IMR-90 (cell line): Measurements from ENCODE around the gene CRTC1. TPM values are rescaled to one million over a fixed set of nuclear protein-coding genes. Genes with fewer than 3 reads are reported as not detected.

Experiments
- ATAC-seq: fragments of 200-7000 bp; cut with Tn5 transposase; 2 replicates; pipeline ENCODE4 v1.9.1; 2020; ENCODE audit warnings: low read depth, mild to moderate bottlenecking, moderate library complexity
- BruUV-seq: library from RNA; stranded (reverse); fragments of 400-500 nt; replicated peaks from 2 replicates; lab custom pipeline; 2021; lab: Mats Ljungman, UMichigan
- CTCF ChIA-PET: fragments of 300-600 bp; formaldehyde crosslinking; extraction: SDS; loops from one replicate; lab custom pipeline; 2021; ENCODE audit warnings: antibody characterized with exemption; lab: Yijun Ruan, JAX
- POLR2A ChIA-PET: fragments of 300-600 bp; sonication (Branson Sonifier 250); formaldehyde crosslinking; loops from one replicate; lab custom pipeline; 2022; ENCODE audit warnings: antibody characterized with exemption; ENCODE audit not compliant: unreplicated experiment; lab: Charles Lee
- DNase-seq: peaks from one replicate; pipeline ENCODE4 v3.0.0; 2013
- H2AFZ ChIP-seq: replicated peaks from 2 replicates; pipeline ENCODE3; 2013; ENCODE audit warnings: low read length, mild to moderate bottlenecking; ENCODE audit not compliant: poor library complexity
- H2AK5ac ChIP-seq: 2 replicates; pipeline ENCODE4 v1.6.1; 2013; ENCODE audit warnings: low read depth, low read length, inconsistent platforms
- H2AK9ac ChIP-seq: replicated peaks from 2 replicates; pipeline ENCODE3; 2013; ENCODE audit warnings: mild to moderate bottlenecking, low read depth, low read length, moderate library complexity; ENCODE audit not compliant: poor library complexity
- H2BK120ac ChIP-seq: 2 replicates; pipeline ENCODE4 v1.6.1; 2013; ENCODE audit warnings: low read depth, low read length, inconsistent platforms
- H2BK15ac ChIP-seq: 3 replicates; pipeline ENCODE4 v1.6.1; 2013; ENCODE audit warnings: low read depth, low read length, inconsistent platforms
- H2BK20ac ChIP-seq: 2 replicates; pipeline ENCODE4 v1.6.1; 2013; ENCODE audit warnings: low read depth, mild to moderate bottlenecking, inconsistent platforms, low read length, moderate library complexity
- H2BK5ac ChIP-seq: 2 replicates; pipeline ENCODE4 v1.6.1; 2013; ENCODE audit warnings: mild to moderate bottlenecking, low read depth, low read length, inconsistent platforms; ENCODE audit not compliant: poor library complexity, severe bottlenecking
- H3K14ac ChIP-seq: replicated peaks from 2 replicates; pipeline ENCODE4 v1.6.1; 2013; ENCODE audit warnings: low read depth, low read length, inconsistent platforms
- H3K18ac ChIP-seq: 2 replicates; pipeline ENCODE4 v1.6.1; 2013; ENCODE audit warnings: low read depth, low read length, control low read depth
- H3K23ac ChIP-seq: 2 replicates; pipeline ENCODE4 v1.6.1; 2013; ENCODE audit warnings: low read depth, low read length, inconsistent platforms
- H3K27ac ChIP-seq: 2 replicates; pipeline ENCODE4 v1.5.1; 2013; ENCODE audit warnings: mild to moderate bottlenecking, control low read depth, low read length; ENCODE audit not compliant: insufficient read depth
- H3K27me3 ChIP-seq: 2 replicates; pipeline ENCODE4 v1.6.1; 2013; ENCODE audit warnings: low read length; ENCODE audit not compliant: control insufficient read depth, insufficient read depth
- H3K36me3 ChIP-seq: 2 replicates; pipeline ENCODE4 v1.6.1; 2013; ENCODE audit warnings: low read length, mixed read lengths; ENCODE audit not compliant: control insufficient read depth, insufficient read depth
- H3K4ac ChIP-seq: 2 replicates; pipeline ENCODE4 v1.6.1; 2013; ENCODE audit warnings: low read depth, low read length, inconsistent platforms
- H3K4me1 ChIP-seq: 2 replicates; pipeline ENCODE4 v1.6.1; 2013; ENCODE audit warnings: low read length, mixed read lengths; ENCODE audit not compliant: control insufficient read depth, insufficient read depth
- H3K4me2 ChIP-seq: 2 replicates; pipeline ENCODE4 v1.6.1; 2013; ENCODE audit warnings: low read depth, mild to moderate bottlenecking, control low read depth, low read length, moderate library complexity
- H3K4me3 ChIP-seq: 2 replicates; pipeline ENCODE4 v1.5.1; 2013; ENCODE audit warnings: low read depth, mild to moderate bottlenecking, control low read depth, low read length, moderate library complexity; ENCODE audit not compliant: insufficient read depth
- H3K56ac ChIP-seq: 2 replicates; pipeline ENCODE4 v1.6.1; 2013; ENCODE audit warnings: low read length, inconsistent platforms; ENCODE audit not compliant: insufficient read depth; ENCODE audit errors: extremely low read depth
- H3K79me1 ChIP-seq, 2 experiments: 2 replicates each; pipeline ENCODE4 v1.6.1; 2013; ENCODE audit warnings: low read length in 2 of 2, inconsistent platforms in 1 of 2, low read depth in 1 of 2
- H3K9ac ChIP-seq: 2 replicates; pipeline ENCODE4 v1.6.1; 2013; ENCODE audit warnings: low read depth, low read length, control low read depth
- H3K9me1 ChIP-seq: 2 replicates; pipeline ENCODE4 v1.6.1; 2013; ENCODE audit warnings: low read length, inconsistent platforms; ENCODE audit not compliant: insufficient read depth
- H3K9me3 ChIP-seq: 2 replicates; pipeline ENCODE4 v1.6.1; 2013; ENCODE audit warnings: low read length; ENCODE audit not compliant: control insufficient read depth, insufficient read depth
- H4K20me1 ChIP-seq: 2 replicates; pipeline ENCODE4 v1.6.1; 2013; ENCODE audit warnings: low read length, inconsistent platforms; ENCODE audit not compliant: insufficient read depth
- H4K5ac ChIP-seq: 2 replicates; pipeline ENCODE4 v1.6.1; 2013; ENCODE audit warnings: mild to moderate bottlenecking, low read depth, low read length, control low read depth
- H4K8ac ChIP-seq, 2 experiments: 2 replicates each; pipeline ENCODE4 v1.6.1; 2013; ENCODE audit warnings: low read depth in 2 of 2, low read length in 2 of 2, control low read depth in 1 of 2, inconsistent platforms in 1 of 2
- H4K91ac ChIP-seq: 2 replicates; pipeline ENCODE4 v1.6.1; 2013; ENCODE audit warnings: low read depth, low read length, inconsistent platforms; ENCODE audit not compliant: insufficient read depth
- BHLHE40 ChIP-seq: fragments of 150-350 bp; IDR thresholded peaks from 2 replicates; pipeline ENCODE4 v1.6.1; 2016; ENCODE audit warnings: mild to moderate bottlenecking, low read depth, low read length
- MAZ ChIP-seq: IDR thresholded peaks from 2 replicates; pipeline ENCODE4 v1.6.1; 2012; ENCODE audit warnings: low read depth, mild to moderate bottlenecking, low read length, improper control_type of control experiment, moderate library complexity, borderline replicate concordance
- NFE2L2 ChIP-seq: fragments of 150-350 bp; IDR thresholded peaks from 2 replicates; pipeline ENCODE4 v1.6.1; 2016; ENCODE audit warnings: low read depth, mild to moderate bottlenecking, low read length
- WGBS, 2 experiments: methylation state at CpG; one replicate each; pipeline versions ENCODE4 v1.1.5 to v1.1.7; 2013; ENCODE audit warnings: missing lambda C conversion rate in 2 of 2; ENCODE audit not compliant: insufficient read length in 1 of 2; ENCODE audit errors: extremely low coverage in 2 of 2; 5-methylcytosine and 5-hydroxymethylcytosine counted together
- dilution Hi-C: fragments of 300-500 bp; cut with HindIII; formaldehyde crosslinking; loops from one replicate; pipeline ENCODE4 v1.14.3; 2018; ENCODE audit warnings: low sequenced_read_pairs; ENCODE audit not compliant: unreplicated experiment
- in situ Hi-C: fragments of 300-500 bp; cut with MboI; formaldehyde crosslinking; loops from 3 replicates; pipeline ENCODE4 v1.14.3; 2019; ENCODE audit warnings: low sequenced_read_pairs, inconsistent platforms, mixed read lengths
- intact Hi-C: fragments of 100-400 bp; cut with micrococcal nuclease; formaldehyde crosslinking; loops from 2 replicates; pipeline ENCODE4 v1.10.0; 2022
- polyA plus RNA-seq, 3 experiments: library from polyadenylated mRNA; depleted of rRNA; stranded (reverse); fragments of >200 nt; gene quantifications; 2 replicates each; pipeline ENCODE4 v1.2.3, GENCODE V29; 2012; ENCODE audit warnings: low replicate concordance in 1 of 3
- total RNA-seq: library from RNA; depleted of rRNA; stranded (reverse); fragments of >200 nt; gene quantifications from 2 replicates; pipeline ENCODE4 v1.2.3, GENCODE V29; 2012
- TF ChIP-seq, protein P1 (sequence below): fragments of 150-350 bp; IDR thresholded peaks from 2 replicates; pipeline ENCODE4 v1.6.1; 2016; ENCODE audit warnings: low read depth, mild to moderate bottlenecking, low read length, moderate library complexity, borderline replicate concordance

The CRTC1 gene
- total and polyA plus RNA-seq, 2 of the 4 experiments (the other 2 are of a cell fraction): 0.18 to 5.7 TPM

DNA sequence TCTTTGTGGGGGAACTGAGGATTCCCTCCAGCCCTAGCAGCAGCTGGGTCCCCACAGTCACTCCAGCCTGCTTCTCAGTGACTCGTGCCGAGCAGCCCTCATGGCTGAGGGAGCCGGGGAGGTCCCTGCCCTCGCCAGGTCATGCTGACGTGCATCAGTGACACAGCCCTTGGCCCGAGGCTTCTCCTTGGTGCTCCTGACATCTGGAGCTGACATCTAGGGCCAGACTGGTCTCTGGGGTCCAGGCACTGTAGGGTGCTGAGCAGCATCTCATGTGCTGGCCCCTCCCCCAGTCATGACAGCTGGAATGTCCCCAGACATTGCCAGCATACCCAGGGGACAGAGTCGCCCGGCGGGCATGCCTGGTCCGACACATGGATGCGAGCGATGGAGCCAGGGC lies 93.3 kb downstream of the CRTC1 start:
- Histone ChIP-seq H2AK5ac (peak overlapping the region; percentile 69; the same call in 1 of the 2 replicates), H3K14ac (no peak overlapping the region), H4K91ac (no peak overlapping the region; the same call in 1 of the 2 replicates), H3K56ac (no peak overlapping the region), H3K27ac (no peak overlapping the region), H3K4ac (peak overlapping the region; percentile 26), H4K8ac (no peak overlapping the region), H2BK15ac (no peak overlapping the region), H3K9ac (0 out of 2 replicates have a peak overlapping the region, but pooled peaks have one; percentile 15), H2AK9ac (peak overlapping the region; percentile 91), H3K23ac (no peak overlapping the region), H2AFZ (no peak overlapping the region), H3K4me2 (no peak overlapping the region), H3K4me1 (peaks cover 14% of the 10 kb centered on the region), H2BK5ac (no peak overlapping the region), H3K27me3 (no peaks in the 10 kb centered on the region), H4K5ac (no peak overlapping the region), H4K20me1 (peaks cover 11% of the 10 kb centered on the region), H3K79me1 (no peaks in the 10 kb centered on the region), H2BK120ac (no peak overlapping the region), H3K9me3 (no peaks in the 10 kb centered on the region), H2BK20ac (no peak overlapping the region), H3K18ac (no peak overlapping the region), H3K36me3 (no peaks in the 10 kb centered on the region), H3K9me1 (0 out of 2 replicates have a peak, but pooled peaks cover 2% of the 10 kb centered on the region), H3K4me3 (no peak overlapping the region)
- in situ Hi-C loops (no loop called here), dilution Hi-C loops (no loop called here), intact Hi-C loops (loop anchor here (1.0 kb wide), 1 partner anchor 187 kb away; no protein-coding TSS in a partner anchor)
- CTCF ChIA-PET: interaction anchor here (0.6 kb wide), 1 partner anchor 188 kb away, joined by 3 read pairs; the partner anchor contains the start of gene REX1BD
- WGBS, 2 experiments: 51% methylated on average over 9 of the region's 12 CpGs; no CpG with 5 or more reads in 1 of the 2 experiments
- ATAC-seq (peak; percentile 36), DNase-seq (peak; percentile 57)
- BruUV-seq: no TSS peak
- TF ChIP-seq, protein P1, sequence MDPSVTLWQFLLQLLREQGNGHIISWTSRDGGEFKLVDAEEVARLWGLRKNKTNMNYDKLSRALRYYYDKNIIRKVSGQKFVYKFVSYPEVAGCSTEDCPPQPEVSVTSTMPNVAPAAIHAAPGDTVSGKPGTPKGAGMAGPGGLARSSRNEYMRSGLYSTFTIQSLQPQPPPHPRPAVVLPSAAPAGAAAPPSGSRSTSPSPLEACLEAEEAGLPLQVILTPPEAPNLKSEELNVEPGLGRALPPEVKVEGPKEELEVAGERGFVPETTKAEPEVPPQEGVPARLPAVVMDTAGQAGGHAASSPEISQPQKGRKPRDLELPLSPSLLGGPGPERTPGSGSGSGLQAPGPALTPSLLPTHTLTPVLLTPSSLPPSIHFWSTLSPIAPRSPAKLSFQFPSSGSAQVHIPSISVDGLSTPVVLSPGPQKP: no peak
- TF ChIP-seq BHLHE40 (peak; percentile 56; the same call in 1 of the 2 replicates), MAZ (no peak), NFE2L2 (peak; percentile 55; the same call in 1 of the 2 replicates)
- POLR2A ChIA-PET: no interaction called here
